ENCODE results near the gene CREBBP. TPM values are rescaled to one million over a fixed set of nuclear protein-coding genes. Genes with fewer than 3 reads are reported as not detected.
A peak's percentile ranks its signal among the peaks of the same experiment; 100 is the strongest.
"Not testable (repeated sequence)": the region's sequence is repeated elsewhere in the genome, so short reads cannot be mapped to it uniquely, and the experiment has no call there.

CREBBP gene
- total RNA-seq, 4 donors from 2014 or later = 58.5 to 146 (median 65.6) TPM

DNA sequence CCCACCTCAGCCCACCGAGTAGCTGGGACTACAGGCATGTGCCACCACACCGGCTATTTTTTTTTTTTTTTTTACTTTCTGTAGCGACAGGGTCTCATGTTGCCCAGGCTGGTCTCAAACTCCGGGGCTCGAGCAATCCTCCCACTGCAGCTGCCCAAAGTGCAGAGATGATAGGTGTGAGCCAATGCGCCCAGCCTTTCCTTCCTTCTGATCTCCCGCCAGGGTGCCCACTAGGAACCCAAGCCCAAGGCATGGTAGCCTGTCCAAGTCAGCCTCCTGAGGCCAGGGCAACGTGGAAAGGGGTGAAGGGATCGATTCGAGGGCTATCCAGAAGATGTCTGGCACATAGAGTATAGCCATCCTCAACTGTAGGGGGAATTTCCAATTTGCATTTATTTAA is 9.6 kb upstream of the CREBBP start:
- intact Hi-C loops (cut with DNase I; ENCODE audit: low total_unique reads) = no loop called here
- no peaks in the 10 kb centered on the region for H3K36me3 ChIP-seq
- H3K27ac ChIP-seq = no peak overlapping the region
- no peaks in the 10 kb centered on the region for H3K27me3 ChIP-seq
- H3K4me1 ChIP-seq = no peaks in the 10 kb centered on the region
- no peak for DNase-seq
- H3K4me3 ChIP-seq = no peak overlapping the region
- no peaks in the 10 kb centered on the region for H3K9me3 ChIP-seq
- TF ChIP-seq, protein P1, sequence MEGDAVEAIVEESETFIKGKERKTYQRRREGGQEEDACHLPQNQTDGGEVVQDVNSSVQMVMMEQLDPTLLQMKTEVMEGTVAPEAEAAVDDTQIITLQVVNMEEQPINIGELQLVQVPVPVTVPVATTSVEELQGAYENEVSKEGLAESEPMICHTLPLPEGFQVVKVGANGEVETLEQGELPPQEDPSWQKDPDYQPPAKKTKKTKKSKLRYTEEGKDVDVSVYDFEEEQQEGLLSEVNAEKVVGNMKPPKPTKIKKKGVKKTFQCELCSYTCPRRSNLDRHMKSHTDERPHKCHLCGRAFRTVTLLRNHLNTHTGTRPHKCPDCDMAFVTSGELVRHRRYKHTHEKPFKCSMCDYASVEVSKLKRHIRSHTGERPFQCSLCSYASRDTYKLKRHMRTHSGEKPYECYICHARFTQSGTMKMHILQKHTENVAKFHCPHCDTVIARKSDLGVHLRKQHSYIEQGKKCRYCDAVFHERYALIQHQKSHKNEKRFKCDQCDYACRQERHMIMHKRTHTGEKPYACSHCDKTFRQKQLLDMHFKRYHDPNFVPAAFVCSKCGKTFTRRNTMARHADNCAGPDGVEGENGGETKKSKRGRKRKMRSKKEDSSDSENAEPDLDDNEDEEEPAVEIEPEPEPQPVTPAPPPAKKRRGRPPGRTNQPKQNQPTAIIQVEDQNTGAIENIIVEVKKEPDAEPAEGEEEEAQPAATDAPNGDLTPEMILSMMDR (IDR thresholded peaks at IDR 0.05) = no peak
- TF ChIP-seq POLR2A (IDR thresholded peaks at IDR 0.05) = no peak

DNA sequence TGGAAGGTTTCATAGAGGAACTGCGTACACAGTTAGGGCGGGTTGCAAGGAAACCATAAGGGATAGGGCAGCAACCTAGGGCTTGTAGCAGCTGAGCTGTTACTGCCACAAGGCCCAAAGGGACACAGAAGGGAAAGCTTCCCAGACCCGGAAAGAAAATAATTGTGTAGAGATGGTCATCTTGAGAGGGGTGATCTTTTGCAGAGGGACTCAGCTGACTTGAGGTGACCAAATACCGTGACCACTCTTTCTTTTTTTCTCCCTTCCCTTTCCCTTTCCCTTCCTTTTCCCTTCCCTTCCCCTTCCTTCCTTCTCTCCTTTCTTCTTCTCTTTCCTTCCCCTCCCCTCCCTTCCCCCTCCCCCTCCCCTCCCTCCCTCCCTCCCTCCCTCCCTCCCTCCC is 8.5 kb upstream of the CREBBP start:
- Histone ChIP-seq H3K27me3 (no peaks in the 10 kb centered on the region), H3K27ac (no peak overlapping the region), H3K4me3 (no peak overlapping the region), H3K36me3 (no peaks in the 10 kb centered on the region), H3K9me3 (no peaks in the 10 kb centered on the region), H3K4me1 (no peaks in the 10 kb centered on the region)
- DNase-seq = no peak
- intact Hi-C loops (cut with DNase I; ENCODE audit: low total_unique reads) = no loop called here
- TF ChIP-seq, protein P1 (IDR thresholded peaks at IDR 0.05) = no peak
- no peak for TF ChIP-seq POLR2A (IDR thresholded peaks at IDR 0.05)

DNA sequence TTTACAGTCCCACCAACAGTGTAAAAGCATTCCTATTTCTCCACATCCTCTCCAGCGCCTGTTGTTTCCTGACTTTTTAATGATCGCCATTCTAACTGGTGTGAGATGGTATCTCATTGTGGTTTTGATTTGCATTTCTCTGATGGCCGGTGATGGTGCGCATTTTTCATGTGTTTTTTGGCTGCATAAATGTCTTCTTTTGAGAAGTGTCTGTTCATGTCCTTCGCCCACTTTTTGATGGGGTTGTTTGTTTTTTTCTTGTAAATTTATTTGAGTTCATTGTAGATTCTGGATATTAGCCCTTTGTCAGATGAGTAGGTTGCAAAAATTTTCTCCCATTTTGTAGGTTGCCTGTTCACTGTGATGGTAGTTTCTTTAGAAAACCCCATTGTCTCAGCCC is 5.5 kb upstream of the CREBBP start:
- intact Hi-C loops (cut with DNase I; ENCODE audit: low total_unique reads); H3K27ac ChIP-seq; H3K36me3 ChIP-seq; H3K9me3 ChIP-seq; DNase-seq; H3K27me3 ChIP-seq; H3K4me3 ChIP-seq; H3K4me1 ChIP-seq: not testable (repeated sequence)

DNA sequence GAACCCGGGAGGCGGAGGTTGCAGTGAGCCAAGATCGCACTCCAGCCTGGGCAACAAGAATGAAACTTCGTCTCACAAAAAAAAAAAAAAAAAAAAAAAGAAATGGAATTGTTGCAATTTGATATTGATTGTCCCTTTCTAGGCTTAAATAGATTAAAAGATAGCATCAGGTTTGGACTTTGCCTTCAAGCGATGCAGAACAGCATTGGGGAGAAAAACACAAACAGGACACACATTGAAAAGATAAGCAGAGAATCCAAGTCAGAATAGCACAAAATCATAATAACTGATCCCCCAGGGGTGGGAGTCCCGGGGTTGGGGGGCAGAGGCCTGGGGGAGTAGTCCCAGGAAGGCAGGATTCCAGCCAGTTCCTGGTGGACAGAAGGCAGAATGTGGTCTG is 3.9 kb upstream of the CREBBP start:
- Histone ChIP-seq H3K4me3 (no peak overlapping the region), H3K27me3 (no peaks in the 10 kb centered on the region), H3K4me1 (no peaks in the 10 kb centered on the region), H3K27ac (no peak overlapping the region), H3K9me3 (no peaks in the 10 kb centered on the region), H3K36me3 (no peaks in the 10 kb centered on the region)
- TF ChIP-seq POLR2A (IDR thresholded peaks at IDR 0.05) = no peak
- TF ChIP-seq, protein P1 (IDR thresholded peaks at IDR 0.05) = no peak
- DNase-seq = no peak
- intact Hi-C loops (cut with DNase I; ENCODE audit: low total_unique reads) = no loop called here

DNA sequence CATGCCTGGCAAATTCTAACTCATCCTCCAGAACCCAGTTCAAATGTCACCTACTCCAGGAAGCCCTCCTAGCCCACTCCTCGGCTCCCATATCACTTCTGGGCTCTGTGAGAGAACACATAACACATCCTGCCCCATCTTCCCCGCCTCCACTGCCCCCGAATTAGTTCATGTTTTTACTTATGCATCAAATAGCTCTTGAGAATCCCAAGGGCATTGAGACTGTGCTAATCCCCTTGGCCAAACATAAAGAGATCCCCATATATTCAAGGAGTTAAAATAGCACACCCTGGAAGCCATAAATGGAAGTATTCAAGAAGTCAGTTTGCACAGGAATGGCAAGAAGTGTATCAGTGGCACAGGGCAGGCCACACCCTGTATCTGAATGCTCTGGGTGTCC is 2.0 kb upstream of the CREBBP start:
- H3K27me3 ChIP-seq = no peaks in the 10 kb centered on the region
- intact Hi-C loops (cut with DNase I; ENCODE audit: low total_unique reads) = no loop called here
- H3K4me1 ChIP-seq = no peaks in the 10 kb centered on the region
- no peak overlapping the region for H3K4me3 ChIP-seq
- no peaks in the 10 kb centered on the region for H3K36me3 ChIP-seq
- no peak overlapping the region for H3K27ac ChIP-seq
- no peak for DNase-seq
- no peaks in the 10 kb centered on the region for H3K9me3 ChIP-seq
- TF ChIP-seq, protein P1 (IDR thresholded peaks at IDR 0.05) = no peak
- no peak for TF ChIP-seq POLR2A (IDR thresholded peaks at IDR 0.05)

DNA sequence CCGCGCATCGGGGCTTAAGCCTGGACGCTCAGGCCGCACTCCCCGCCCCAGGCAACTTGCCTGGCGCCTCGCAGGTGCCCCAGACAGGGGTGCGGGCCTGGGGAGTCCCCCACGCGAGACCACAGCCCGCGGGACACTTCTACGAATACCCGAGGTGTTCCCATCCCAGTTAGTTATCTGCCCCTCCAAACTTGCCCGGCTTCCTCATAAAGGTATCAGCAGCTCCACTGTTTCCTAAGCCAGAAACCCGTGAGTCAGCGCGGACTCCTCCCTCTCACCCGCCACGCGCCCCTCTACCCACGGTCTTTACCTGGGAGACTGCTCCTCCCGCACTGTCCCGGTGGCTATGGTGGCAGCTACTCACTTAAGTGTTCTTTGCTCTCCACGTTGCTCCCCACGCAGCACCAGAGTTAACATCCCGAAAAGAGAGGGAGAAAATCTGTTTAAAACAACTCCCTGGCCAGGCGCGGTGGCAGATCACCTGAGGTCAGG is 1.0 kb upstream of the CREBBP start:
- Histone ChIP-seq H3K27me3 (no peaks in the 10 kb centered on the region), H3K4me1 (peaks cover 0 to 6% of the 10 kb centered on the region in 2 donors), H3K4me3 (peak overlapping the region in 1 of 2 donors; percentile 60), H3K27ac (no peak overlapping the region), H3K9me3 (no peaks in the 10 kb centered on the region), H3K36me3 (no peaks in the 10 kb centered on the region)
- TF ChIP-seq, protein P1 (IDR thresholded peaks at IDR 0.05) = no peak
- no peak for TF ChIP-seq POLR2A (IDR thresholded peaks at IDR 0.05)
- intact Hi-C loops (cut with DNase I; ENCODE audit: low total_unique reads) = no loop called here
- peak in 1 of 2 donors; percentile 25 for DNase-seq
